Cardiac muscle cell (in vitro differentiated cells and primary cell): ENCODE results near the gene EMSY. TPM values are rescaled to one million over a fixed set of nuclear protein-coding genes. Genes with fewer than 3 reads are reported as not detected.

Source experiments
- DNase-seq, 2 donors: peaks; one replicate each; pipeline versions ENCODE4 v3.0.0 to v3.0.0-alpha.2; 2010 to 2017; ENCODE audit warnings: low read depth in 1 of 2, low spot score in 1 of 2
- H3K27ac ChIP-seq: fragments of 200-600 bp; sonication (generic); 2 replicates; pipeline ENCODE4 v1.5.1; 2016
- H3K27me3 ChIP-seq: fragments of 200-600 bp; sonication (generic); 2 replicates; pipeline ENCODE4 v1.6.0; 2016; ENCODE audit warnings: control low read depth
- H3K36me3 ChIP-seq: fragments of 200-600 bp; sonication (generic); 2 replicates; pipeline ENCODE4 v1.5.1; 2016; ENCODE audit warnings: control low read depth
- H3K4me1 ChIP-seq: fragments of 200-600 bp; sonication (generic); 2 replicates; pipeline ENCODE4 v1.8.1; 2017; ENCODE audit warnings: low read depth, mild to moderate bottlenecking, mixed run types
- H3K4me3 ChIP-seq: fragments of 200-600 bp; sonication (generic); 2 replicates; pipeline ENCODE4 v1.5.1; 2016; ENCODE audit warnings: mild to moderate bottlenecking
- H3K9me3 ChIP-seq: fragments of 200-600 bp; sonication (generic); 2 replicates; pipeline ENCODE4 v1.5.1; 2017; ENCODE audit warnings: low read depth, mild to moderate bottlenecking, control low read depth
- CTCF ChIP-seq: IDR thresholded peaks from 2 replicates; pipeline ENCODE4 v1.5.1; 2012; ENCODE audit warnings: low read depth, mild to moderate bottlenecking, low read length
- polyA plus RNA-seq: library from polyadenylated mRNA; unstranded; fragments of >200 nt; fragmentation: Nextera tagmentation; extraction: Ambion mirVana; gene quantifications from 2 replicates; pipeline ENCODE4 v1.2.1, GENCODE V29; 2016
- total RNA-seq: library from RNA; depleted of rRNA; stranded (reverse); fragments of >200 nt; gene quantifications from 2 replicates; pipeline ENCODE4 v1.2.3, GENCODE V29; 2016

Gene EMSY
- total and polyA plus RNA-seq, 2 experiments from 2014 or later = 16.2 to 74.4 TPM

GRCh38 chr11:76599041-76600013, 154.5 kb downstream of the EMSY start:
- no peak for TF ChIP-seq CTCF
- H3K27ac ChIP-seq = no peak overlapping the region
- DNase-seq = peak in 1 of 2 donors; percentile 64

GRCh38 chr11:76600124-76600655, 155.4 kb downstream of the EMSY start:
- no peaks in the 10 kb centered on the region for H3K27me3 ChIP-seq

More at GRCh38 chr11:76599041-76600013, 154.5 kb downstream of the EMSY start:
- Histone ChIP-seq H3K36me3 (no peaks in the 10 kb centered on the region), H3K4me1 (peaks cover 17% of the 10 kb centered on the region), H3K27me3 (no peaks in the 10 kb centered on the region), H3K4me3 (no peak overlapping the region), H3K9me3 (no peaks in the 10 kb centered on the region)

GRCh38 chr11:76601272-76601671, 156.5 kb downstream of the EMSY start:
- Histone ChIP-seq H3K27me3 (no peaks in the 10 kb centered on the region), H3K4me3 (no peak overlapping the region), H3K36me3 (no peaks in the 10 kb centered on the region), H3K4me1 (peaks cover 32% of the 10 kb centered on the region), H3K27ac (peak overlapping the region; percentile 49), H3K9me3 (no peaks in the 10 kb centered on the region)
- TF ChIP-seq CTCF = no peak
- no peak for DNase-seq

More at GRCh38 chr11:76600124-76600655, 155.4 kb downstream of the EMSY start:
- no peak overlapping the region for H3K4me3 ChIP-seq
- H3K36me3 ChIP-seq = no peaks in the 10 kb centered on the region
- no peak for DNase-seq
- H3K9me3 ChIP-seq = no peaks in the 10 kb centered on the region
- H3K27ac ChIP-seq = no peak overlapping the region
- H3K4me1 ChIP-seq = peaks cover 26% of the 10 kb centered on the region
- no peak for TF ChIP-seq CTCF

- no peaks in the 10 kb centered on the region for H3K27me3 ChIP-seq
- H3K9me3 ChIP-seq = no peaks in the 10 kb centered on the region
- H3K27ac ChIP-seq = peak overlapping the region; percentile 49
- no peak for DNase-seq
- H3K4me1 ChIP-seq = peaks cover 32% of the 10 kb centered on the region
- H3K4me3 ChIP-seq = no peak overlapping the region
- no peak for TF ChIP-seq CTCF
- H3K36me3 ChIP-seq = no peaks in the 10 kb centered on the region
Measured at GRCh38 chr11:76601724-76602123, 156.9 kb downstream of the EMSY start.

- no peaks in the 10 kb centered on the region for H3K9me3 ChIP-seq
- no peak overlapping the region for H3K4me3 ChIP-seq
- TF ChIP-seq CTCF = no peak
- H3K36me3 ChIP-seq = no peaks in the 10 kb centered on the region
- DNase-seq = peak in 1 of 2 donors; percentile 78
- no peaks in the 10 kb centered on the region for H3K27me3 ChIP-seq
- peak overlapping the region; percentile 49 for H3K27ac ChIP-seq
- H3K4me1 ChIP-seq = peaks cover 32% of the 10 kb centered on the region
Measured at GRCh38 chr11:76602431-76602861, 157.6 kb downstream of the EMSY start.

Other genes with a start within 250 kb of the EMSY start
- 107 and 114 TPM in 2 replicates for gene WNT11, start 238.5 kb upstream of the EMSY start, total RNA-seq
- 78.3 and 87.9 TPM in 2 replicates for gene WNT11, start 238.5 kb upstream of the EMSY start, polyA plus RNA-seq
- gene THAP12, start 63.9 kb upstream of the EMSY start, total RNA-seq = 25.9 and 27.5 TPM in 2 replicates
- 24.8 and 37.6 TPM in 2 replicates for gene THAP12, start 63.9 kb upstream of the EMSY start, polyA plus RNA-seq
- 8.1 and 13.3 TPM in 2 replicates for gene GVQW3, start 63.7 kb upstream of the EMSY start, total RNA-seq
- gene GVQW3, start 63.7 kb upstream of the EMSY start, polyA plus RNA-seq = 3.9 and 6.0 TPM in 2 replicates
- 15.9 and 21.8 TPM in 2 replicates for gene LRRC32, start 225.7 kb downstream of the EMSY start, total RNA-seq
- gene LRRC32, start 225.7 kb downstream of the EMSY start, polyA plus RNA-seq = 6.3 and 18.8 TPM in 2 replicates